Upper lobe of right lung (tissue), 1 donor: ENCODE data around the gene SNX25. TPM values are rescaled to one million over a fixed set of nuclear protein-coding genes. Genes with fewer than 3 reads are reported as not detected.

Experiments used
- ATAC-seq: fragments of 200-7000 bp; cut with Tn5 transposase; one replicate; pipeline ENCODE4 v1.9.1; 2020; ENCODE audit warnings: mild to moderate bottlenecking, moderate library complexity
- DNase-seq: peaks from one replicate; pipeline ENCODE4 v3.0.0-alpha.2; 2020
- H3K27ac ChIP-seq: fragments of 200-600 bp; one replicate; pipeline ENCODE4 v1.8.0; 2022
- H3K27me3 ChIP-seq: fragments of 200-600 bp; one replicate; pipeline ENCODE4 v1.8.0; 2022; ENCODE audit warnings: mild to moderate bottlenecking
- H3K36me3 ChIP-seq: fragments of 200-600 bp; one replicate; pipeline ENCODE4 v1.8.0; 2022
- H3K4me1 ChIP-seq: fragments of 200-600 bp; one replicate; pipeline ENCODE4 v1.8.0; 2022
- H3K4me3 ChIP-seq: fragments of 200-600 bp; one replicate; pipeline ENCODE4 v1.8.0; 2022; ENCODE audit warnings: mild to moderate bottlenecking
- H3K9me3 ChIP-seq: fragments of 200-600 bp; one replicate; pipeline ENCODE4 v1.8.0; 2022
- intact Hi-C: fragments of 100-400 bp; cut with DNase I; formaldehyde crosslinking; loops from one replicate; pipeline ENCODE4 v1.11.0; 2022
- total RNA-seq: library from RNA; stranded (reverse); fragmentation: NEBNext Ultra II Directional; extraction: Animal tissue kit (Norgen Biotek cat#: 25700); gene quantifications from one replicate; pipeline ENCODE4 v1.2.1, GENCODE V29; 2021
- TF ChIP-seq, protein P1 (sequence below): fragments of 200-600 bp; IDR thresholded peaks from one replicate; pipeline ENCODE4 v1.8.0; 2022; ENCODE audit warnings: antibody characterized with exemption
- donor health status: DM: no; HTN: yes; CAD: no; lungs with severe emphysema.

The SNX25 gene
- total RNA-seq, 1 donor from 2014 or later, result 98.5 TPM

DNA sequence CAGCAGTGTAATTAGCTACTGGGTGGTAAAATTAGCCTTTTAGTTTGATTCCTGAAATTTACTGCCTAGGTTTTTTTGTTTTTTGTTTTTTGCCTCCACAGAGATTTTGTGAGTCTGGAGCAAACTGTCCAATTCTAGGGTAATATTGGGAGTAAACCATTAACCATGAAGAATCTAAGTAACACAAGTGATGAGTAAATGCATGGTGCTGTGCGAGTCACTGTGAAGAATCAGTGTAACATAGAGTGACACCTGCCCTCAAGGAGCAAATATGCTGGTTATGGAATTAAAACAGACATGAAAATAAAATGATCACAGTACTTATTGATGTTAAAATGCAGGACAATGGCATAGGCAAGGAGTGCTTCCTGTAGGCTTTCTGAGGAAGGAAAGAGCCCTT is 126.2 kb downstream of the SNX25 start:
- no peak overlapping the region for H3K27ac ChIP-seq
- no peaks in the 10 kb centered on the region for H3K9me3 ChIP-seq
- intact Hi-C loops, result no loop called here
- H3K36me3 ChIP-seq, result peaks cover 11% of the 10 kb centered on the region
- DNase-seq (no peak), ATAC-seq (no peak)
- H3K4me1 ChIP-seq, result no peaks in the 10 kb centered on the region
- no peaks in the 10 kb centered on the region for H3K27me3 ChIP-seq
- TF ChIP-seq, protein P1, sequence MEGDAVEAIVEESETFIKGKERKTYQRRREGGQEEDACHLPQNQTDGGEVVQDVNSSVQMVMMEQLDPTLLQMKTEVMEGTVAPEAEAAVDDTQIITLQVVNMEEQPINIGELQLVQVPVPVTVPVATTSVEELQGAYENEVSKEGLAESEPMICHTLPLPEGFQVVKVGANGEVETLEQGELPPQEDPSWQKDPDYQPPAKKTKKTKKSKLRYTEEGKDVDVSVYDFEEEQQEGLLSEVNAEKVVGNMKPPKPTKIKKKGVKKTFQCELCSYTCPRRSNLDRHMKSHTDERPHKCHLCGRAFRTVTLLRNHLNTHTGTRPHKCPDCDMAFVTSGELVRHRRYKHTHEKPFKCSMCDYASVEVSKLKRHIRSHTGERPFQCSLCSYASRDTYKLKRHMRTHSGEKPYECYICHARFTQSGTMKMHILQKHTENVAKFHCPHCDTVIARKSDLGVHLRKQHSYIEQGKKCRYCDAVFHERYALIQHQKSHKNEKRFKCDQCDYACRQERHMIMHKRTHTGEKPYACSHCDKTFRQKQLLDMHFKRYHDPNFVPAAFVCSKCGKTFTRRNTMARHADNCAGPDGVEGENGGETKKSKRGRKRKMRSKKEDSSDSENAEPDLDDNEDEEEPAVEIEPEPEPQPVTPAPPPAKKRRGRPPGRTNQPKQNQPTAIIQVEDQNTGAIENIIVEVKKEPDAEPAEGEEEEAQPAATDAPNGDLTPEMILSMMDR, result no peak
- H3K4me3 ChIP-seq, result no peak overlapping the region

DNA sequence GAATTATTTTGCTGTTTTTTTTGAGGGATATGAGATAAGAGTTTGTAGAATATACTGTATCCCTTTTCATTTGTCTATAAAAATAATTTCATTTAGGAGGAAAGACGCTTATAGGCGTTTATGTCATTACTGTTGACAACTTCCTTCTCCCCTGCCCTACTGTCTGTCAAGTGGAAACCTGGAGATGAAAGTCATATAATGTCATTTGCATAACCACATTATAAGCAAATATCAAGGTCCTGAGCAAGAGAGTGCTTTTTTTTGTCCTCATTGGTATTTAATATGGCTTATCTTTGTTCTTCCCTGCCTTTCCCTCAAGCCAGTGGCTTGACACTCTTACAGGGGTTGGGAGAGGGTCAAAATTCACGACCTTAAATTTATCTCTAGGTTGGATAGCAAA is 130.5 kb downstream of the SNX25 start:
- TF ChIP-seq, protein P1, result no peak
- Histone ChIP-seq H3K4me3 (no peak overlapping the region), H3K27me3 (no peaks in the 10 kb centered on the region), H3K27ac (no peak overlapping the region), H3K9me3 (no peaks in the 10 kb centered on the region), H3K4me1 (no peaks in the 10 kb centered on the region), H3K36me3 (peaks cover 33% of the 10 kb centered on the region)
- no peak for DNase-seq
- intact Hi-C loops, result no loop called here
- ATAC-seq, result no peak

GRCh38 chr4:185341377-185341776 is 132.0 kb downstream of the SNX25 start:
- no peak overlapping the region for H3K27ac ChIP-seq
- no peaks in the 10 kb centered on the region for H3K27me3 ChIP-seq
- H3K4me3 ChIP-seq, result no peak overlapping the region
- no peak for ATAC-seq
- intact Hi-C loops, result no loop called here
- TF ChIP-seq, protein P1, result no peak
- H3K9me3 ChIP-seq, result no peaks in the 10 kb centered on the region
- H3K4me1 ChIP-seq, result no peaks in the 10 kb centered on the region
- peaks cover 34% of the 10 kb centered on the region for H3K36me3 ChIP-seq
- no peak for DNase-seq

GRCh38 chr4:185341841-185342240 is 132.4 kb downstream of the SNX25 start:
- DNase-seq (no peak), ATAC-seq (no peak)
- Histone ChIP-seq H3K4me3 (no peak overlapping the region), H3K4me1 (no peaks in the 10 kb centered on the region), H3K36me3 (peaks cover 38% of the 10 kb centered on the region), H3K27ac (no peak overlapping the region), H3K9me3 (no peaks in the 10 kb centered on the region), H3K27me3 (no peaks in the 10 kb centered on the region)
- intact Hi-C loops, result no loop called here
- TF ChIP-seq, protein P1, result no peak

DNA sequence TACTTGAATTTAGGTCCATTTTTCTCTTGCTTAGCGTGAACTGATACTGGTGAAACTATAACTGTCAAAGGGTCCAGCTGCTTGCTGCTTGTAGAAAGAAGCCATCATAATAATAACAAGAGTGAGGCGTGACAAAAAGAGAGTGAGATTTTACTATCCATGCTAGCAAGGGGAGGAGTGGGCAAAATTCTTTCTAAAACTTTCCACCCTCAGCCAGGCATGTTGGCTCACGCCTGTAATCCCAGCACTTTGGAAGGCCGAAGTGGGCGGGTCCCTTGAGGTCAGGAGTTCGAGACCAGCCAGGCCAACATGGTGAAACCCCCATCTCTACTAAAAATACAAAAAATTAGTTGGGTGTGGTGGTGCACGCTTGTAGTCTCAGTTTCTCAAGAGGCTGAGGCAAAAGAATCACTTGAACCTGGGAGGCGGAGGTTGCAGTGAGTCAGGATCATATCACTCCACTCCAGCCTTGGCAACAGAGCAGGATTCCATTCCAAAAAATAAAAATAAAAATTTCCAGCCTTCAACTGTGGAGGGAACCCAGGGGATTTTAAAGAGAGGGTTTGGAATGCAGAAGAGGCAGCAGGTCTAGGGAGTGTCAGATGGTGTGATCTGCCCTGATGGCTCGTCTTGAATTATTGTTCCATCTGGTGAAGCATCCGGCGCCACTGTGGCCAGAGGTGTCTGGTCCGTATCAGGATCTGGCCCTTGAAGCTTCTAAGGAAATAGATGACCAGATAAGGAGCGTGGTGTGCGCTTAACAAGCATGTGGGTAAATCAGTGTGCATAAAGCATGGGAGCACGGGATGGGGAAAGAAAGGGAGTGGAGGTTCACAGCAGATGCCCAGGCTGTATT is 134.6 kb downstream of the SNX25 start:
- peaks cover 52% of the 10 kb centered on the region for H3K36me3 ChIP-seq
- no peaks in the 10 kb centered on the region for H3K27me3 ChIP-seq
- H3K4me3 ChIP-seq, result no peak overlapping the region
- intact Hi-C loops, result no loop called here
- H3K9me3 ChIP-seq, result no peaks in the 10 kb centered on the region
- TF ChIP-seq, protein P1, result no peak
- no peak for DNase-seq
- peak; percentile 40 for ATAC-seq
- no peaks in the 10 kb centered on the region for H3K4me1 ChIP-seq
- no peak overlapping the region for H3K27ac ChIP-seq
